ENCODE results near the gene ARHGAP6.

The ARHGAP6 gene

DNA sequence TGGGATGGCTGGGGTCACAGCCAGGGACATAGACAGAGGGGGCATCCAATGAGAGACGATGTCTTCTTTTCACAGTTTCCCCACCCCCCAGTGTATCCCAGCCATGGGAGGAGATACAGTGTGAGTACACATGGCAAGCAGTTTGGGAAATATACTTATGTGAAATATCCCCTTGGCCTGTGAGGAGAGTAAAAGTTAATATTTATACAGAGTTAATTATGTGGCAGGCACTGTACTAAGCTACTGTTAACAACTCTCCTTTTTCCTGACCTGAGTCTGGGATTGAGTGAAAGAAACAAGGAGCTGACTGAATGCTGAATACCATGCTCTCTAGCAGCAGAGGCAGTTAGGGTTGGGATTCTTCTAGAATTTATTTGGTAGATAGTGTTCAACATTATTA lies 519.3 kb downstream of the ARHGAP6 start:
- ChIA-PET CTCF (interaction anchor here (0.6 kb wide), 1 partner anchor 10 kb away, joined by 3 read pairs; no protein-coding TSS in a partner anchor), POLR2A (no interaction called here)
- TF ChIP-seq, protein P1, sequence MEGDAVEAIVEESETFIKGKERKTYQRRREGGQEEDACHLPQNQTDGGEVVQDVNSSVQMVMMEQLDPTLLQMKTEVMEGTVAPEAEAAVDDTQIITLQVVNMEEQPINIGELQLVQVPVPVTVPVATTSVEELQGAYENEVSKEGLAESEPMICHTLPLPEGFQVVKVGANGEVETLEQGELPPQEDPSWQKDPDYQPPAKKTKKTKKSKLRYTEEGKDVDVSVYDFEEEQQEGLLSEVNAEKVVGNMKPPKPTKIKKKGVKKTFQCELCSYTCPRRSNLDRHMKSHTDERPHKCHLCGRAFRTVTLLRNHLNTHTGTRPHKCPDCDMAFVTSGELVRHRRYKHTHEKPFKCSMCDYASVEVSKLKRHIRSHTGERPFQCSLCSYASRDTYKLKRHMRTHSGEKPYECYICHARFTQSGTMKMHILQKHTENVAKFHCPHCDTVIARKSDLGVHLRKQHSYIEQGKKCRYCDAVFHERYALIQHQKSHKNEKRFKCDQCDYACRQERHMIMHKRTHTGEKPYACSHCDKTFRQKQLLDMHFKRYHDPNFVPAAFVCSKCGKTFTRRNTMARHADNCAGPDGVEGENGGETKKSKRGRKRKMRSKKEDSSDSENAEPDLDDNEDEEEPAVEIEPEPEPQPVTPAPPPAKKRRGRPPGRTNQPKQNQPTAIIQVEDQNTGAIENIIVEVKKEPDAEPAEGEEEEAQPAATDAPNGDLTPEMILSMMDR (IDR thresholded peaks at IDR 0.05; ENCODE audit: control extremely low read depth, extremely low read depth, low read depth, missing control alignments) = no peak
- DNase-seq (ENCODE audit: extremely low spot score) = no peak

DNA sequence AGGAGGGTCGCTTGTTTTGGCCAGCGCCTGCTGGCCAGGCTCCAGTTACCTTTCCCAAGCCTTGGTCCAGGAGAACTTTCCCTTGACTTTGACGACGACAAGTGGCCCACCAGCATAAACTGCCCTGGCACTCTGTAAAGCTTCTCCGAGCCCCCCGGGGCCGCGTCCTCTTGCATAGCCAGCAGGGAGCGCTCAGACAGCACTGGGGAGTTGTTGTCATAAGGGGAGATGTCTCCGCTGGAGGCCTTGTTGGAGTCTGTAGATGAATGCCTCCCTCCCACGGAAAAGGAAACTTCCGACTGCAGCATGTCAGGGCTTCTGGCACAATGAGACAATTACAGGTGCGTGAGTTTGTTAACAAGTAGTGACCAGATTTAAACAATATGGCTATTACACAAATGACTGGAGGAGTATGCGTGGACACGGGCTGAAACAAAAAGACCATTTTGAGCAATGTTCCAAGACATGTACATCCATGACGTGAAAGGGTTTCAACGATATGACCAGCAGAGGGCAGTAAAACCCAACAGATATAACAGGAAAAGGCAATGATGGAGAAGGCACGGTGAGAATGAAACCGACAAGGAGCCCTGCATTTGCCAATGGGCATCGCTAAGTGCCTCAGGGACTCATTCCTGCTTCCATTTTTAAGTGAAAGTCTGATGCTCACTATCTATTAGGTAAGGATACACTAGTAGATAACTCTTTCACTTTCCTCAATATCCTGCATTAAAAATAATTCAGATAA lies 521.6 kb downstream of the ARHGAP6 start:
- TF ChIP-seq, protein P1 (IDR thresholded peaks at IDR 0.05; ENCODE audit: control extremely low read depth, extremely low read depth, low read depth, missing control alignments) = peak; percentile 47
- POLR2A ChIA-PET = interaction anchor here (0.6 kb wide), 1 partner anchor 1627 kb away, joined by 9 read pairs; no protein-coding TSS in a partner anchor
- CTCF ChIA-PET = interaction anchor here (1.1 to 1.6 kb wide), 2 partner anchors 29 to 388 kb away, joined by 3 to 5 read pairs; no protein-coding TSS in a partner anchor
- peak; percentile 61 for DNase-seq (ENCODE audit: extremely low spot score)

DNA sequence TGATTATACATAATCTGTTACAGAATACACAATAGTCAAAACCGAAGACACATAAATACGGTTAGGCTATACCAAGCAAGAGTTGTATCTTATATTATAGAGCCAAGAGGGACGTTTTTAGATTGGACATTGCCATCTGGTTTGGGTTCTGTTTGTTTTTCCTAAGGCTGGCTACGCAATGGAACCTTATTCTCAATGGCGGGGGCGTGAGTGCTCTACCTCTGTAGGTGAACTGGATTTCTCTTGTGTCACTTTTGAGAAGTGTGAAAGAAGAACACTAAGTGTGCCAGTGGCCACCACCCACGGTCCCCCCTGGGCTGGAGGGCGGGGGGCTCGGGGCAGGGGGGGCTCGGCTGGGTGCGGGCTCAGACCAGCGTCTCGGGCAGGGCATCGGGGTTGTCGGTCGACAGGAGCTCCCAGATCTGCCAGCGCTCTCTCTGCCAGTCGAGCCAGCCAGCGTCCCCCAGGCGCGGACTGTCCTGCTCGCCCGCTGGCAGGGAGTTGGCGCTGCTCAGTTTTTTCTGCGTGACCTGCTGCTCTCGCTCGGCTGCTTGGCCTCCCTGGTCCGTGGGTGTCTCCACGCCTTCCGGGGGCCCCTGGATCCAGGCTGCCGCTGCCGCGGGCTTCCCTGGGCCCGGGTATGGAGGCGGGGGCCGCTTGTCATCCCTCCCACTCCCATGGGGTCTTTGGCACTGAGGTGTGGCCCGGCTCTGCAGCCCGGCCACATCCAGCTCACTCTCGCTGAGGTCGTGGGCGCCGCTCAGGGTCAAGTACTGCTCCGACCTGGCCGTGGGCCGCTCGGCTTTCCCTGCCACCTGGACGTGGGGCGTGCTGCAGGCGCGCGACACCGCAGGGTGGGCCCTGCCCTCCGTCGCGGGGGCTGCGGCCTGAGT lies 527.0 kb downstream of the ARHGAP6 start:
- no peak for DNase-seq (ENCODE audit: extremely low spot score)
- ChIA-PET POLR2A (no interaction called here), CTCF (interaction anchor here (1.4 to 6.3 kb wide), 2 partner anchors 393 to 948 kb away, joined by 3 to 33 read pairs; no protein-coding TSS in a partner anchor)
- TF ChIP-seq, protein P1 (IDR thresholded peaks at IDR 0.05; ENCODE audit: control extremely low read depth, extremely low read depth, low read depth, missing control alignments) = no peak

DNA sequence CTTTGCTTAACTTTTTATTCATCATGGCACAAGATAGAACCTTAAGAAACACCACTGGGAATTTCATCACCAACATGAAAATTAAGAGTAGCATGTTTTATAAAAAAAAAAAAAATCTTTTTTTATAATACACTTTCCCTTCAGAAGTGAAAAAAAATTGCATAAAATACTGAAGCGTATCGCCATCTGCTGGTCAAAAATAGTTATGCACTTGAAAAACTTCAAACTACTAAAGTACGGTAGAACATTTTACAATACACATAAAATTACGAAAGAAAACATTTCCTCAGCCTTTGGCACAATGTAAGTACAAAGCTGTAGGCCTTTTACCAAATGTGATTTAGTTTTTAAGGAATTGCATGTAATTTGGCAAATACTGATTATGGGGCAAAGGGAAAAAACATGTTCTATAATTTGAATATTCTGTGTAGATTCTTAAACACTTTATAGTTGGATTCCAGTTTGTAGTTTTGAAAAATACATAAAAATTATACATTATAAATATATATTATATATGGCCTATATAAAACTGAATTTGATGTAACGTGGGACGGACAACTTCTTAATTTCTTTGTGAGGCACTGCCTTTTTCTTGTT lies 528.1 kb downstream of the ARHGAP6 start:
- ChIA-PET POLR2A (no interaction called here), CTCF (interaction anchor here (0.9 to 6.3 kb wide), 4 partner anchors 12 to 1634 kb away, joined by 3 to 33 read pairs (median 4); no protein-coding TSS in a partner anchor)
- peak; percentile 20 for DNase-seq (ENCODE audit: extremely low spot score)
- TF ChIP-seq, protein P1 (IDR thresholded peaks at IDR 0.05; ENCODE audit: control extremely low read depth, extremely low read depth, low read depth, missing control alignments) = peak; percentile 19

DNA sequence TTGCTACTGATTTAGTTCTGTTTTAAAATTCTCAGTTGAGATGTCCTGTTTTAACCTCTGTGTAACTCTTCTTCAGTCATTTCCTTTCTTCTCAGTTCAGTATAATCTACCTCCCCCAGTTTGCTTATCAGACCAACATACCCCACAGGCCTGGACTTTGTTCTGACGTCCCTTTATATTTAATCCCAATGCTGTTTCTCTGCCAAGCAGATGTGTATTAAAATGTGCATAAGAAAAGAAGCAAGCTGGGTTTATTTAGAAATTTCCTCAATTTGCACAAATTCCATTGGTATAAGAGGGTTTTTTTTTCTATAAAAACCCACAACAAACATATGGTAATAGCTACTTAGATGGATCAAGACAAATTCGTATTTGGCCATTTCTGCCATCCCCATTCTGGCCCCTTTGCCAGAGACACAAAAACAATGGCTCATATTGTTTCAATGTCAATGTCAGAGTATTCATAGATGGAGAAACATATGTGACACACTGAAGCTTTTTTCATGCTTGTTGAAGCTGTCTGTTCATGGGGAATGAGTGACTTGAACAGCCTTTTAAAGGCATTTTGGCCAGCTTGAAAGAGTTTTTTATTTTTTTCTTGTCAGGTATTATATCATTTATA lies 530.0 kb downstream of the ARHGAP6 start:
- CTCF ChIA-PET = interaction anchor here (1.3 to 6.3 kb wide), 3 partner anchors 8 to 945 kb away, joined by 3 to 33 read pairs (median 7); no protein-coding TSS in a partner anchor
- no peak for DNase-seq (ENCODE audit: extremely low spot score)
- POLR2A ChIA-PET = no interaction called here
- TF ChIP-seq, protein P1 (IDR thresholded peaks at IDR 0.05; ENCODE audit: control extremely low read depth, extremely low read depth, low read depth, missing control alignments) = no peak

Data from GM10248 (cell line).